ENCODE results near the gene COG5.
A peak's percentile ranks its signal among the peaks of the same experiment; 100 is the strongest.

COG5 gene

GRCh38 chr7:107167483-107168232 lies 396.1 kb downstream of the COG5 start (continued):
- peak; percentile 93 for TF ChIP-seq ZNF692 (tag by site-specific recombination; IDR thresholded peaks at IDR 0.05)
- no peak for TF ChIP-seq ZBTB11 (tag by site-specific recombination; conservative IDR thresholded peaks at IDR 0.05; ENCODE audit: low read depth)
- peak; percentile 87 for TF ChIP-seq ZNF394 (tag by site-specific recombination; IDR thresholded peaks at IDR 0.05; ENCODE audit: borderline replicate concordance)
- peak; percentile 88 for TF ChIP-seq PRDM4 (tag by site-specific recombination; IDR thresholded peaks at IDR 0.05)
- peak; percentile 98 for TF ChIP-seq ATF2 (tag by site-specific recombination; IDR thresholded peaks at IDR 0.05; ENCODE audit: low read depth)
- no peak for TF ChIP-seq ZNF645 (tag by site-specific recombination; IDR thresholded peaks at IDR 0.05)
- no peak for TF ChIP-seq WT1 (tag by site-specific recombination; IDR thresholded peaks at IDR 0.05)
- TF ChIP-seq ZNF248 (tag by site-specific recombination; IDR thresholded peaks at IDR 0.05): no peak
- peak; percentile 49; the same call in 1 of the 2 replicates for TF ChIP-seq ZNF660 (tag by site-specific recombination; IDR thresholded peaks at IDR 0.05)
- TF ChIP-seq IKZF3 (tag by site-specific recombination; IDR thresholded peaks at IDR 0.05): peak; percentile 32; the same call in 1 of the 2 replicates
- TF ChIP-seq YY1 (tag by site-specific recombination; IDR thresholded peaks at IDR 0.05): peak; percentile 69
- no peak for TF ChIP-seq ZNF175 (tag by site-specific recombination; IDR thresholded peaks at IDR 0.05)
- TF ChIP-seq ZNF501 (tag by site-specific recombination; IDR thresholded peaks at IDR 0.05): peak; percentile 3; the same call in 1 of the 2 replicates
- no peak for TF ChIP-seq ZNF155 (tag by site-specific recombination; IDR thresholded peaks at IDR 0.05)
- TF ChIP-seq ZNF629 (tag by site-specific recombination; IDR thresholded peaks at IDR 0.05): peak; percentile 99
- TF ChIP-seq ZBTB7A (tag by site-specific recombination; IDR thresholded peaks at IDR 0.05; ENCODE audit: low read depth): no peak
- peak; percentile 45; the same call in 1 of the 2 replicates for TF ChIP-seq EGR2 (tag by site-specific recombination; IDR thresholded peaks at IDR 0.05; ENCODE audit: low read depth)
- TF ChIP-seq ZNF76 (tag by site-specific recombination; IDR thresholded peaks at IDR 0.05; ENCODE audit: borderline replicate concordance, low read depth): no peak
- TF ChIP-seq ZNF10 (tag by site-specific recombination; IDR thresholded peaks at IDR 0.05): peak; percentile 48
- 0 out of 2 replicates have a peak, but pooled peaks have one; percentile 32 for TF ChIP-seq KLF1 (tag by site-specific recombination; IDR thresholded peaks at IDR 0.05)
- no peak for TF ChIP-seq ZNF48 (tag by site-specific recombination; IDR thresholded peaks at IDR 0.05)
- peak; percentile 22; the same call in 1 of the 2 replicates for TF ChIP-seq ZNF654 (tag by site-specific recombination; IDR thresholded peaks at IDR 0.05; ENCODE audit: low read depth)
- peak; percentile 63; the same call in 1 of the 2 replicates for TF ChIP-seq INSM2 (tag by site-specific recombination; IDR thresholded peaks at IDR 0.05)
- peak; percentile 85 for TF ChIP-seq PRDM6 (tag by site-specific recombination; IDR thresholded peaks at IDR 0.05)
- no peak; the same call in 1 of the 2 replicates for TF ChIP-seq SCRT2 (tag by site-specific recombination; IDR thresholded peaks at IDR 0.05)
- TF ChIP-seq KLF9 (tag by site-specific recombination; IDR thresholded peaks at IDR 0.05; ENCODE audit: low read depth): peak; percentile 77

Data from HEK293 (cell line).